H1 (cell line): ENCODE results near the gene ARHGEF28. TPM values are rescaled to one million over a fixed set of nuclear protein-coding genes. Genes with fewer than 3 reads are reported as not detected.

Source experiments
- CHD7 ChIP-seq: fragments of 300-600 bp; sonication (generic); IDR thresholded peaks from 2 replicates; pipeline ENCODE4 v1.7.1; 2012; ENCODE audit warnings: low read length, moderate library complexity, mild to moderate bottlenecking, inconsistent platforms; ENCODE audit not compliant: insufficient replicate concordance
- GTF2F1 ChIP-seq: IDR thresholded peaks from 2 replicates; pipeline ENCODE4 v1.6.1; 2012; ENCODE audit warnings: low read depth, low read length, improper control_type of control experiment, borderline replicate concordance
- POLR2A ChIP-seq, 2 experiments: IDR thresholded peaks; 1 replicate in 1 of 2; 2 replicates in 1 of 2; pipeline ENCODE4 v1.6.1; 2011; ENCODE audit warnings: low read depth in 2 of 2, low read length in 2 of 2, mild to moderate bottlenecking in 2 of 2; ENCODE audit errors: control extremely low read depth in 1 of 2
- SUZ12 ChIP-seq: fragments of 200-600 bp; sonication (generic); IDR thresholded peaks from 2 replicates; pipeline ENCODE4 v1.6.1; 2012; ENCODE audit warnings: mild to moderate bottlenecking, inconsistent platforms, low read length, moderate library complexity, mixed read lengths
- polyA plus RNA-seq, 7 experiments: library from polyadenylated mRNA; depleted of rRNA in 3 of 7; stranded (reverse) in 5 of 7; unstranded in 2 of 7; fragments of >200 nt in 5 of 7; fragments of 200-250 nt in 2 of 7; gene quantifications; 1 replicate in 5 of 7; 2 replicates in 1 of 7; 4 replicates in 1 of 7; pipeline versions ENCODE4 v1.2.1 to v1.2.3, GENCODE V29; 2011 to 2013; ENCODE audit warnings: missing spikeins in 2 of 7, mixed read lengths in 2 of 7
- total RNA-seq: library from RNA; stranded (reverse); fragmentation: NEBNext Ultra II Directional; extraction: Animal tissue kit (Norgen Biotek cat#: 25700); gene quantifications from 2 replicates; pipeline ENCODE4 v1.2.1, GENCODE V29; 2021

The ARHGEF28 gene
- total and polyA plus RNA-seq, 2 of the 8 experiments (the other 6 are each of a cell fraction or from before 2014, with no cell fraction given) = 0.33 to 1.0 TPM

GRCh38 chr5:73743161-73743560, 117.2 kb downstream of the ARHGEF28 start (continued):
- TF ChIP-seq CHD7 (no peak), GTF2F1 (no peak), POLR2A (IDR thresholded peaks at IDR 0.05; ENCODE audit: control extremely low read depth in 1 of 2, low read depth in 2 of 2, low read length in 2 of 2) (no peak), SUZ12 (no peak)
- TF ChIP-seq, all 59 proteins: peak for 0
